ENCODE results near the gene CDNF.

DNA sequence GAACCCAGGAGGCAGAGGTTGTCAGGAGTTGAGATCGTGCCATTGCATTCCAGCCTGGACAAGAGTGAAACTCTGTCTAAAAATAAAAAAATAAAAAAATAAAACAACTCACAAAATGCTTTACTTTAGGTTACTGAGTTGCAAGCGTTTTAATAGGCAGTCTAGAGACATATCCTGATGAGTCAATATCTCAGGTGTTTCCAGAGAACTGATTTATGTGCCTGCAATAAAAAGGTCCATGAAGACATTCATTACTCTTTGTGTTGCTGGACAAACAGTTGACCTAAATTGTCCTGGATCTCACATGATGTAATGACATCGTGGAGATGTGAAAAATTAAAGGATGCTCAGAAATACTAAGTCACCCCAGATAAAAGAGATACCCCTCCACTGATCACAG is 31.5 kb downstream of the CDNF start:
- TF ChIP-seq, protein P1, sequence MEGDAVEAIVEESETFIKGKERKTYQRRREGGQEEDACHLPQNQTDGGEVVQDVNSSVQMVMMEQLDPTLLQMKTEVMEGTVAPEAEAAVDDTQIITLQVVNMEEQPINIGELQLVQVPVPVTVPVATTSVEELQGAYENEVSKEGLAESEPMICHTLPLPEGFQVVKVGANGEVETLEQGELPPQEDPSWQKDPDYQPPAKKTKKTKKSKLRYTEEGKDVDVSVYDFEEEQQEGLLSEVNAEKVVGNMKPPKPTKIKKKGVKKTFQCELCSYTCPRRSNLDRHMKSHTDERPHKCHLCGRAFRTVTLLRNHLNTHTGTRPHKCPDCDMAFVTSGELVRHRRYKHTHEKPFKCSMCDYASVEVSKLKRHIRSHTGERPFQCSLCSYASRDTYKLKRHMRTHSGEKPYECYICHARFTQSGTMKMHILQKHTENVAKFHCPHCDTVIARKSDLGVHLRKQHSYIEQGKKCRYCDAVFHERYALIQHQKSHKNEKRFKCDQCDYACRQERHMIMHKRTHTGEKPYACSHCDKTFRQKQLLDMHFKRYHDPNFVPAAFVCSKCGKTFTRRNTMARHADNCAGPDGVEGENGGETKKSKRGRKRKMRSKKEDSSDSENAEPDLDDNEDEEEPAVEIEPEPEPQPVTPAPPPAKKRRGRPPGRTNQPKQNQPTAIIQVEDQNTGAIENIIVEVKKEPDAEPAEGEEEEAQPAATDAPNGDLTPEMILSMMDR (IDR thresholded peaks at IDR 0.05): no peak
- no peak for TF ChIP-seq POLR2A (IDR thresholded peaks at IDR 0.05)

Measured in body of pancreas (tissue), 4 donors.